Measurements from ENCODE around the gene KRT84. TPM values are rescaled to one million over a fixed set of nuclear protein-coding genes. Genes with fewer than 3 reads are reported as not detected.

Gene KRT84
- polyA plus RNA-seq, 3 donors, result not detected

DNA sequence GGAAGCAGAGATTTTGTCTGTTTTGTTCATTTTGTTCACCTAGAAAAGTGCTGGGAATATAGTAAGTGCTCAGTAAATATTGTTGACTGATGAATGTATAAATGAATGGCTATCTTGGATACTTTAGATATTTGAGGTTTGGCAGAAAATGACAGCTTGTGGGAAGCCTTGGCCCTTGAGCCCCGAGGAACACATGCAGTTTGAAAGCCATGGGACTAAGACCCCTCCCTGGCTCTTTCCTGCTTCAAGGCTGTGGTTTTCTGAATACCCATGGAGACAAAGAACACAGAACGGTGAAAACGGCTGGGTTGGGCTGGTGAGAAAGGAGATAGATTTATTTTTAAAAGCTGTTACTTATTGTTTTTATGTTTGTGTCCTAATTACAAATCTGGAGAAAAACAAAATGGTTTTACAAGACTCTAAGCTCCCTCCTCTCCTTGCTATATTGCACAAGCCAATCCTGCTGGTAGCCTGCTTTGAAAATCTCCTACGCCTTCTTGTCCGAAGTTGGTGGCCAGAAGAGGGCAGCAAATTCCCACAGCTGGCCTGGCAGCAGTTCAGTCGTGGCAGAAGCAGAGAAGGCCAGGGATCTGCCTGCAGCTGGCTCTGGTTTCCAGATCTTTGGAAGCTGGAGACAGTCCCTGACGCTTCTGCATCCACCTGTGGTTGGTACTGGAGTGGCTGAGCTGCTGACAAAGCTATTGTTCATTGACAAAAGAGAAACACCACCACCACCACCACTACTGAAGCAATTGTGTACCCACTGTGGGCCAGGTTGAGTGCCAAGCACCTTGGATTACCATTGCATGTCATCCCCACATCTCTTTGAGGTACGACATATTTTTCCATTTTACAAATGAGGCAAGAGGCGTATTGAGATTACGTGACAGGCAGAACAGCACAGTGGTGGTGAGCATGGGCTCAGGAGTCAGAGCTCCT is 13.0 kb downstream of the KRT84 start:
- no peaks in the 10 kb centered on the region for H3K36me3 ChIP-seq (replicated peaks in 1 of 2; ENCODE audit: control insufficient read depth in 1 of 2, insufficient read depth in 2 of 2, low read length in 2 of 2)
- no peaks in the 10 kb centered on the region for H3K9me3 ChIP-seq (replicated peaks in 1 of 2; ENCODE audit: control insufficient read depth in 1 of 2, insufficient read depth in 1 of 2, low read length in 2 of 2)
- no peak overlapping the region for H3K9ac ChIP-seq (ENCODE audit: insufficient read depth, low read length, poor library complexity, severe bottlenecking)
- intact Hi-C loops (cut with micrococcal nuclease), result loop anchor here (2.0 to 5.0 kb wide), 3 partner anchors 502 to 610 kb away; no protein-coding TSS in a partner anchor
- no peaks in the 10 kb centered on the region for H4K20me1 ChIP-seq (ENCODE audit: insufficient read depth, low read length)
- H3K4me2 ChIP-seq (replicated peaks; ENCODE audit: extremely low read depth, low read length, poor library complexity, severe bottlenecking), result no peak overlapping the region
- no peak overlapping the region for H3K27ac ChIP-seq (ENCODE audit: low read depth in 1 of 2, low read length in 2 of 2)
- Mint-ChIP-seq H3K27ac (peak overlapping the region in 1 of 7 donors; percentile 26), H3K27me3 (ENCODE audit: low read depth in 3 of 3) (peaks cover 8 to 10% (median 10%) of the 10 kb centered on the region in 3 donors), H3K36me3 (no peaks in the 10 kb centered on the region), H3K4me3 (no peak overlapping the region), H3K4me1 (no peaks in the 10 kb centered on the region), H3K9me3 (peaks cover 0 to 4% (median 2%) of the 10 kb centered on the region in 7 donors)
- H3K79me2 ChIP-seq (ENCODE audit: insufficient read depth, low read length), result no peaks in the 10 kb centered on the region
- WGBS (ENCODE audit: insufficient coverage), result 25% methylated on average over 4 of the region's 10 CpGs
- DNase-seq, result peak; percentile 16 to 45 (median 22)
- TF ChIP-seq, protein P1, sequence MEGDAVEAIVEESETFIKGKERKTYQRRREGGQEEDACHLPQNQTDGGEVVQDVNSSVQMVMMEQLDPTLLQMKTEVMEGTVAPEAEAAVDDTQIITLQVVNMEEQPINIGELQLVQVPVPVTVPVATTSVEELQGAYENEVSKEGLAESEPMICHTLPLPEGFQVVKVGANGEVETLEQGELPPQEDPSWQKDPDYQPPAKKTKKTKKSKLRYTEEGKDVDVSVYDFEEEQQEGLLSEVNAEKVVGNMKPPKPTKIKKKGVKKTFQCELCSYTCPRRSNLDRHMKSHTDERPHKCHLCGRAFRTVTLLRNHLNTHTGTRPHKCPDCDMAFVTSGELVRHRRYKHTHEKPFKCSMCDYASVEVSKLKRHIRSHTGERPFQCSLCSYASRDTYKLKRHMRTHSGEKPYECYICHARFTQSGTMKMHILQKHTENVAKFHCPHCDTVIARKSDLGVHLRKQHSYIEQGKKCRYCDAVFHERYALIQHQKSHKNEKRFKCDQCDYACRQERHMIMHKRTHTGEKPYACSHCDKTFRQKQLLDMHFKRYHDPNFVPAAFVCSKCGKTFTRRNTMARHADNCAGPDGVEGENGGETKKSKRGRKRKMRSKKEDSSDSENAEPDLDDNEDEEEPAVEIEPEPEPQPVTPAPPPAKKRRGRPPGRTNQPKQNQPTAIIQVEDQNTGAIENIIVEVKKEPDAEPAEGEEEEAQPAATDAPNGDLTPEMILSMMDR (IDR thresholded peaks at IDR 0.05), result peak; percentile 71
- H2AFZ ChIP-seq (ENCODE audit: insufficient read depth, low read depth, low read length, poor library complexity, severe bottlenecking), result no peak overlapping the region
- no peak overlapping the region for H3K4me3 ChIP-seq (replicated peaks in 1 of 3; ENCODE audit: low read depth in 2 of 3, low read length in 3 of 3)
- no peaks in the 10 kb centered on the region for H3K4me1 ChIP-seq (ENCODE audit: control insufficient read depth in 1 of 2, insufficient read depth in 2 of 2, low read length in 2 of 2)
- no peaks in the 10 kb centered on the region for H3K27me3 ChIP-seq (ENCODE audit: control insufficient read depth in 2 of 2, insufficient read depth in 2 of 2, low read length in 2 of 2)

- no peak for DNase-seq
- Histone ChIP-seq H3K4me1 (ENCODE audit: control insufficient read depth in 1 of 2, insufficient read depth in 2 of 2, low read length in 2 of 2) (no peaks in the 10 kb centered on the region), H4K20me1 (ENCODE audit: insufficient read depth, low read length) (no peaks in the 10 kb centered on the region), H3K4me2 (replicated peaks; ENCODE audit: extremely low read depth, low read length, poor library complexity, severe bottlenecking) (no peak overlapping the region), H3K9ac (ENCODE audit: insufficient read depth, low read length, poor library complexity, severe bottlenecking) (no peak overlapping the region), H3K27me3 (ENCODE audit: control insufficient read depth in 2 of 2, insufficient read depth in 2 of 2, low read length in 2 of 2) (no peaks in the 10 kb centered on the region), H2AFZ (ENCODE audit: insufficient read depth, low read depth, low read length, poor library complexity, severe bottlenecking) (no peak overlapping the region), H3K27ac (ENCODE audit: low read depth in 1 of 2, low read length in 2 of 2) (no peak overlapping the region), H3K4me3 (replicated peaks in 1 of 3; ENCODE audit: low read depth in 2 of 3, low read length in 3 of 3) (no peak overlapping the region), H3K36me3 (replicated peaks in 1 of 2; ENCODE audit: control insufficient read depth in 1 of 2, insufficient read depth in 2 of 2, low read length in 2 of 2) (no peaks in the 10 kb centered on the region), H3K79me2 (ENCODE audit: insufficient read depth, low read length) (no peaks in the 10 kb centered on the region), H3K9me3 (replicated peaks in 1 of 2; ENCODE audit: control insufficient read depth in 1 of 2, insufficient read depth in 1 of 2, low read length in 2 of 2) (no peaks in the 10 kb centered on the region)
- Mint-ChIP-seq H3K27me3 (ENCODE audit: low read depth in 3 of 3) (peaks cover 8 to 12% (median 11%) of the 10 kb centered on the region in 3 donors), H3K9me3 (peaks cover 0 to 4% (median 2%) of the 10 kb centered on the region in 7 donors), H3K36me3 (no peaks in the 10 kb centered on the region), H3K4me1 (no peaks in the 10 kb centered on the region), H3K27ac (no peak overlapping the region), H3K4me3 (no peak overlapping the region)
- TF ChIP-seq, protein P1 (IDR thresholded peaks at IDR 0.05), result no peak
- intact Hi-C loops (cut with micrococcal nuclease), result loop anchor here (2.0 to 5.0 kb wide), 3 partner anchors 503 to 611 kb away; no protein-coding TSS in a partner anchor
- 91% methylated on average over 3 of the region's 3 CpGs for WGBS (ENCODE audit: insufficient coverage)
Measured at GRCh38 chr12:52371716-52372115, 13.7 kb downstream of the KRT84 start.

All from CD14-positive monocyte (primary cell).